Erythroblast (primary cell): ENCODE measurements around the gene ARHGAP28.

Source experiments
- DNase-seq, 2 experiments: peaks; one replicate each; lab custom pipeline; 2025; lab: John Stamatoyannopoulos, UW
- GATA1 ChIP-seq: IDR thresholded peaks from 2 replicates; pipeline ENCODE4 v1.6.1; 2011; ENCODE audit warnings: low read depth, mild to moderate bottlenecking, control low read depth, low read length, moderate library complexity
- POLR2A ChIP-seq: IDR thresholded peaks from 2 replicates; pipeline ENCODE4 v1.6.1; 2011; ENCODE audit warnings: mild to moderate bottlenecking, low read length

ARHGAP28 gene

GRCh38 chr18:6773777-6774176, 44.3 kb downstream of the ARHGAP28 start:
- TF ChIP-seq GATA1: no peak
- no peak for DNase-seq

- DNase-seq: no peak
- no peak for TF ChIP-seq GATA1
- TF ChIP-seq POLR2A: no peak
These were observed 45.7 kb downstream of the ARHGAP28 start for GRCh38 chr18:6775237-6775636.

- TF ChIP-seq POLR2A (no peak), GATA1 (no peak)
- no peak for DNase-seq
These were observed 46.2 kb downstream of the ARHGAP28 start for GRCh38 chr18:6775702-6776101.

- no peak for DNase-seq
These were observed 46.7 kb downstream of the ARHGAP28 start for GRCh38 chr18:6776188-6776587.

GRCh38 chr18:6777509-6777908, 48.0 kb downstream of the ARHGAP28 start:
- no peak for DNase-seq
- TF ChIP-seq POLR2A: no peak
- TF ChIP-seq GATA1: no peak

More at GRCh38 chr18:6776188-6776587, 46.7 kb downstream of the ARHGAP28 start:
- TF ChIP-seq GATA1 (no peak), POLR2A (no peak)

- no peak for DNase-seq
- TF ChIP-seq GATA1 (no peak), POLR2A (no peak)
These were observed 49.1 kb downstream of the ARHGAP28 start for GRCh38 chr18:6778459-6779247.

GRCh38 chr18:6781142-6781714, 51.7 kb downstream of the ARHGAP28 start:
- TF ChIP-seq POLR2A: no peak
- DNase-seq: no peak

GRCh38 chr18:6781796-6782195, 52.3 kb downstream of the ARHGAP28 start:
- DNase-seq: no peak
- TF ChIP-seq GATA1 (no peak), POLR2A (no peak)

- TF ChIP-seq GATA1: no peak
- TF ChIP-seq POLR2A: no peak
- DNase-seq: no peak
These were observed 53.3 kb downstream of the ARHGAP28 start for GRCh38 chr18:6782861-6783260.

GRCh38 chr18:6784046-6784445, 54.5 kb downstream of the ARHGAP28 start:
- no peak for DNase-seq
- TF ChIP-seq POLR2A: no peak

GRCh38 chr18:6785001-6785400, 55.5 kb downstream of the ARHGAP28 start:
- TF ChIP-seq POLR2A: no peak
- no peak for TF ChIP-seq GATA1
- DNase-seq: no peak

- no peak for TF ChIP-seq POLR2A
- no peak for TF ChIP-seq GATA1
These were observed 55.9 kb downstream of the ARHGAP28 start for GRCh38 chr18:6785411-6785810.

GRCh38 chr18:6792391-6792790, 62.9 kb downstream of the ARHGAP28 start:
- DNase-seq: no peak
- TF ChIP-seq POLR2A (no peak), GATA1 (no peak)

More at GRCh38 chr18:6785411-6785810, 55.9 kb downstream of the ARHGAP28 start:
- no peak for DNase-seq

- no peak for TF ChIP-seq POLR2A
- no peak for TF ChIP-seq GATA1
- no peak for DNase-seq
These were observed 63.9 kb downstream of the ARHGAP28 start for GRCh38 chr18:6793455-6793854.

- TF ChIP-seq GATA1 (no peak), POLR2A (no peak)
- DNase-seq: no peak
These were observed 64.5 kb downstream of the ARHGAP28 start for GRCh38 chr18:6793986-6794385.
